Testis (tissue), 3 donors: ENCODE results near the gene DAG1. TPM values are rescaled to one million over a fixed set of nuclear protein-coding genes. Genes with fewer than 3 reads are reported as not detected.

Experiments used
- DNase-seq: peaks from one replicate; pipeline ENCODE4 v3.0.0-alpha.2; 2019
- H3K27ac ChIP-seq, 2 donors: fragments of 200-600 bp; sonication (generic); one replicate each; pipeline ENCODE4 v1.5.1; 2019
- H3K27me3 ChIP-seq: fragments of 200-600 bp; sonication (generic); one replicate; pipeline ENCODE4 v1.5.1; 2019
- H3K36me3 ChIP-seq: fragments of 200-600 bp; sonication (generic); one replicate; pipeline ENCODE4 v1.5.1; 2017; ENCODE audit warnings: low read depth; ENCODE audit errors: missing control alignments
- H3K4me1 ChIP-seq: fragments of 200-600 bp; sonication (generic); one replicate; pipeline ENCODE4 v1.5.1; 2019
- H3K4me3 ChIP-seq, 2 donors: fragments of 200-600 bp; sonication (generic); one replicate each; pipeline ENCODE4 v1.5.1; 2017 to 2019
- H3K9me3 ChIP-seq: fragments of 200-600 bp; sonication (generic); one replicate; pipeline ENCODE4 v1.5.1; 2017
- POLR2A ChIP-seq: fragments of 450-650 bp; IDR thresholded peaks from one replicate; pipeline ENCODE4 v1.6.1; 2017; ENCODE audit warnings: antibody characterized with exemption, mild to moderate bottlenecking, moderate library complexity
- WGBS, 2 donors: methylation state at CpG; one replicate each; pipeline ENCODE4 v1.1.5; 2018; 5-methylcytosine and 5-hydroxymethylcytosine counted together
- intact Hi-C: fragments of 100-400 bp; cut with DNase I; formaldehyde crosslinking; loops from one replicate; pipeline ENCODE4 v1.15.1; 2023; ENCODE audit warnings: low total_unique reads
- polyA plus RNA-seq: library from polyadenylated mRNA; stranded (reverse); fragments of 350-450 nt; fragmentation: Illumina TruSeq; extraction: RNeasy Lipid Tissue Mini Kit (QIAGEN cat#74804); gene quantifications from one replicate; pipeline ENCODE4 v1.2.3, GENCODE V29; 2014; ENCODE audit warnings: low read depth, low replicate concordance; ENCODE audit not compliant: insufficient read depth
- total RNA-seq, 2 donors: library from RNA; depleted of rRNA; stranded (reverse); fragments of >200 nt; gene quantifications; one replicate each; pipeline ENCODE4 v1.2.3, GENCODE V29; 2016
- TF ChIP-seq, protein P1 (sequence below), 3 experiments: fragments of 450-650 bp in 2 of 3; fragments of 200-600 bp in 1 of 3; sonication (generic) in 1 of 3; IDR thresholded peaks; one replicate each; pipeline ENCODE4 v1.5.1; 2016 to 2019; ENCODE audit warnings: antibody characterized with exemption in 3 of 3, mild to moderate bottlenecking in 2 of 3, moderate library complexity in 1 of 3

The DAG1 gene
- total and polyA plus RNA-seq, 3 donors from 2014 or later = 85.8 to 216 (median 169) TPM

DNA sequence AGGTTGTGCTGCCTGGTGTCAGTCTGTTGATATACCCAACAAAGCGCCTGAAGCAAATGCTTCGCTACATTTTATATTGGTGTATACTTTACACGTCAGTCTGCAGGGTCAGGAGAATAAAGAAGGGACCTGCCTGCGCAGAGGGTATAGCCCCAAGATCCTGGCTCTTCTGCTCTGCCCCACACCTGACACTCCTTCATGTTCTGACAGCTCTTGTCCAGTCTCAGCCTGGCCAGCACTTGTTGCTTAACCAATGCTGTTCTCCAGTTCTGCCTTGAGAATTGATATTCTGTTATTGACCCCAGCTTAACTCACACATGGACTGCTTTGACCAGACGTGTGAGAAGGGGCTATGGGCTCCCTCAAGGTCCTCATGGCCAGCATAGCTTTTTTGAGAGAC lies 48.4 kb downstream of the DAG1 start:
- no peak for DNase-seq
- Histone ChIP-seq H3K4me3 (no peak overlapping the region), H3K27ac (no peak overlapping the region), H3K9me3 (no peaks in the 10 kb centered on the region), H3K4me1 (peaks cover 27% of the 10 kb centered on the region), H3K27me3 (no peaks in the 10 kb centered on the region), H3K36me3 (no peaks in the 10 kb centered on the region)
- no peak for TF ChIP-seq POLR2A
- TF ChIP-seq, protein P1, sequence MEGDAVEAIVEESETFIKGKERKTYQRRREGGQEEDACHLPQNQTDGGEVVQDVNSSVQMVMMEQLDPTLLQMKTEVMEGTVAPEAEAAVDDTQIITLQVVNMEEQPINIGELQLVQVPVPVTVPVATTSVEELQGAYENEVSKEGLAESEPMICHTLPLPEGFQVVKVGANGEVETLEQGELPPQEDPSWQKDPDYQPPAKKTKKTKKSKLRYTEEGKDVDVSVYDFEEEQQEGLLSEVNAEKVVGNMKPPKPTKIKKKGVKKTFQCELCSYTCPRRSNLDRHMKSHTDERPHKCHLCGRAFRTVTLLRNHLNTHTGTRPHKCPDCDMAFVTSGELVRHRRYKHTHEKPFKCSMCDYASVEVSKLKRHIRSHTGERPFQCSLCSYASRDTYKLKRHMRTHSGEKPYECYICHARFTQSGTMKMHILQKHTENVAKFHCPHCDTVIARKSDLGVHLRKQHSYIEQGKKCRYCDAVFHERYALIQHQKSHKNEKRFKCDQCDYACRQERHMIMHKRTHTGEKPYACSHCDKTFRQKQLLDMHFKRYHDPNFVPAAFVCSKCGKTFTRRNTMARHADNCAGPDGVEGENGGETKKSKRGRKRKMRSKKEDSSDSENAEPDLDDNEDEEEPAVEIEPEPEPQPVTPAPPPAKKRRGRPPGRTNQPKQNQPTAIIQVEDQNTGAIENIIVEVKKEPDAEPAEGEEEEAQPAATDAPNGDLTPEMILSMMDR (IDR thresholded peaks at IDR 0.05) = no peak
- WGBS, 2 donors = 77 to 78% methylated on average over 5 of the region's 5 CpGs
- intact Hi-C loops = no loop called here

DNA sequence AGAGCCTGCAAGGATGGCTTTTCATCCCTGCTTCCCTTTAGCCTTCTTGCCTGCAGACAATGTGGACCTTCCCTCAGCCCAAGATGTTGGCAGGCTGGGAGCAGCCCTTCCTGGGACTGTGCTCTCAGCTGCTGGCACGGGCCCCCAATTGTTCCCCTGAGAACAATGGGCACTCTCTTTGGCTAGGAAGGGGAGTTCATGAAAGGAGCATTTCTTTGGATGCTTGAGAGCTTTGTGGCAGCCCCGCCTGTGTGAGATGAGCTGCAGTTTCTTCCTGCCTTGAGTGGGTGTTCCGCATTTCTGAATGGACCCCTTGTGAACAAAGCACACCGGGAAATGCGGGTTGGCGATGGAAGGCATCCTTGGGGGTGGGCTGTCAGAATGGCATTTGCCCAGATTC lies 49.2 kb downstream of the DAG1 start:
- Histone ChIP-seq H3K4me3 (no peak overlapping the region), H3K4me1 (peaks cover 27% of the 10 kb centered on the region), H3K27ac (no peak overlapping the region), H3K36me3 (no peaks in the 10 kb centered on the region), H3K27me3 (no peaks in the 10 kb centered on the region), H3K9me3 (no peaks in the 10 kb centered on the region)
- DNase-seq = peak; percentile 69
- TF ChIP-seq POLR2A = no peak
- TF ChIP-seq, protein P1 (IDR thresholded peaks at IDR 0.05) = no peak
- intact Hi-C loops = no loop called here
- 53 to 92% methylated on average over 6 of the region's 6 CpGs for WGBS, 2 donors

DNA sequence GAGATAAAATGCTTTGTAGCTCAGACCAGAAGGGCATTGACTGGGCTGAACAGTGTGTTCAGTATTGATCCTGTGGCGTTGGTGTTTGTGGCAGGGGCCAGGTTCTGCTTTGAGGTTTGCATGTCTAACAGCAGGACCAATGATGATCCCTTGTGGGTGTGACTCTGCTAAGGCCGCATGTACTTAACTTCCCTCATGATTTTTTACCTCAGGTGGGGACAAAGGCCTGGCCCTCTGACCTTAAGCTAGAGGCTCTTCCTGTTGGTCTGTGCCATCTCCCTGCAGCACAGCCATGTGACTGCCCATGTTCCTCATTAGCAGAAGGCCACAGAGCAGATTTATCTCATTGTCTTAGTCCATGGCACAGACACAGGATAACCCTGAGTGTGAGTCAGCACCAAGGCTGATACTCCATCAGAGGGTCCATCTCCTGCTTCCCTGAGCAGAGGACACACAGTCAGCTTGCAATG lies 49.9 kb downstream of the DAG1 start:
- TF ChIP-seq, protein P1 (IDR thresholded peaks at IDR 0.05) = no peak
- no peak for TF ChIP-seq POLR2A
- Histone ChIP-seq H3K27ac (peak overlapping the region; percentile 11 to 25), H3K9me3 (no peaks in the 10 kb centered on the region), H3K4me1 (peaks cover 27% of the 10 kb centered on the region), H3K4me3 (no peak overlapping the region), H3K27me3 (no peaks in the 10 kb centered on the region), H3K36me3 (no peaks in the 10 kb centered on the region)
- intact Hi-C loops = no loop called here
- 72 to 87% methylated on average over 2 of the region's 2 CpGs for WGBS, 2 donors
- no peak for DNase-seq

DNA sequence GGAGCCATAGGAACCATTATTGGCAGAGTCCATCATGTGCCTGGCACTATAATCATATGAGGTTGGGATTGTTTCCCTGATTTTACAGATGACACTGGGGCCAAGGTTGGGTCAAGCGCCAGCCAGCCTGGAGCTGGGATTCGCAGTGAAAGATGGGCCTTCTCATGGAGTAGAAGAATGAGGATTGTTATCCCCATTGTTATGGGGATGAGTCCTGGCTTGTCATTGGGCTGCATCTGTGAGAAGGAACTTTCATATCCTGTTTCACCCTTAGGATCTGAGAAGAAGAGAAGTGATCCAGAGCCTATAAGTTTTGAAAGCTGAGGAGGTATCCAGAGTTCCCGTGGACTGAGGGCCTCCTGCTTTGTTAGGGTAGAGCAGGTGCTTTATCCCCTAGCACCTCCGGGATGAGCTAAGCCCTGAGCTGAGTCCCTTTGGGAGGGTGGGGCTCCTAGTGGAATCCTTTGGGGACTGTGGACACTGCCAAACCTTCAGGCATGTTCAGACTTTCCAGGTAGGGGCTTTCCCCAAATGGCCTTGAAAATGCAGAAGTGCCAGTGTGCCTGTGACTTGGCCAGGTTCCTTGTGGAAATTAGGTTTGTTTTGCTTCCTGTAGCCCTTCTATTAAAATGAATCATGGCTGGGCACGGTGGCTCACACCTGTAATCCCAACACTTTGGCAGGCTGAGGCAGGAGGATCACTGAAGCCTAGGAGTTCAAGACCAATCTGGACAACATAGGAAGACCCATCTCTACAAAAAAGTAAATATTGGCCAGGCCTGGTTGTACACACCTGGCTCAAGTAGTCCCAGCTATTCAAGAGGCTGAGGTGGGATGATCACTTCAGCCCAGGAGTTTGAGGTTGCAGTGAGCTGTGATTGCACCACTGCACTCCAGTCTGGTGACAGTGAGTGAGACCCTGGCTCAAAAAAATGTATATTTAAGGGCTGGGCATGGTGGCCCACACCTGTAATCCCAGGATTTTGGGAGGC lies 54.0 kb downstream of the DAG1 start:
- H3K27ac ChIP-seq = peak overlapping the region in 1 of 2 donors; percentile 19
- no peak overlapping the region for H3K4me3 ChIP-seq
- TF ChIP-seq, protein P1 (IDR thresholded peaks at IDR 0.05) = no peak
- TF ChIP-seq POLR2A = no peak
- no peaks in the 10 kb centered on the region for H3K9me3 ChIP-seq
- intact Hi-C loops = no loop called here
- H3K4me1 ChIP-seq = peaks cover 24% of the 10 kb centered on the region
- DNase-seq = no peak
- no peaks in the 10 kb centered on the region for H3K27me3 ChIP-seq
- 79 to 82% methylated on average over 5 of the region's 5 CpGs for WGBS, 2 donors
- no peaks in the 10 kb centered on the region for H3K36me3 ChIP-seq
